ENCODE data around the gene TRPM2. TPM values are rescaled to one million over a fixed set of nuclear protein-coding genes. Genes with fewer than 3 reads are reported as not detected.
A peak's percentile ranks its signal among the peaks of the same experiment; 100 is the strongest.

The TRPM2 gene
- total and polyA plus RNA-seq, 12 donors: 1.5 to 28.3 (median 11.3) TPM

DNA sequence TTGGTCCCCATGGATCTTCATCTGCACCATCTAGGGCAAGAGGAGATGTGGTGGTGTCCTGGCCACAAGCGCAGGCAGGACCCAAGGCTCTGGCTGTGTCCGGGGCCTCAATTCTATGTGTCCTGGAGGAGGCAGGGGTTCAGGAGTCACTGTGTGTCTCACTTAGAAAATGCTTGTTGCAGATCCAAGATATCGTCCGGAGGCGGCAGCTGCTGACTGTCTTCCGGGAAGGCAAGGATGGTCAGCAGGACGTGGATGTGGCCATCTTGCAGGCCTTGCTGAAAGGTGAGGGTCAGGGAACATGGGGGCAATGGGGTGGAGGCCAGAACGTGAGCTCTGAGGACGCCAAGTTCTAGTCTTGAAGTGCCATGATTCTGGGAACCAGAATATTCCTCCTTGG lies 29.1 kb downstream of the TRPM2 start:
- no peaks in the 10 kb centered on the region for H3K36me3 ChIP-seq (replicated peaks in 1 of 2)
- whole genome bisulfite sequencing, 4 donors: 86 to 91% (median 91%) methylated on average over 6 to 9 of the region's 9 CpGs
- no peak overlapping the region for H3K27ac ChIP-seq
- no peaks in the 10 kb centered on the region for H3K27me3 ChIP-seq
- TF ChIP-seq, protein P1, sequence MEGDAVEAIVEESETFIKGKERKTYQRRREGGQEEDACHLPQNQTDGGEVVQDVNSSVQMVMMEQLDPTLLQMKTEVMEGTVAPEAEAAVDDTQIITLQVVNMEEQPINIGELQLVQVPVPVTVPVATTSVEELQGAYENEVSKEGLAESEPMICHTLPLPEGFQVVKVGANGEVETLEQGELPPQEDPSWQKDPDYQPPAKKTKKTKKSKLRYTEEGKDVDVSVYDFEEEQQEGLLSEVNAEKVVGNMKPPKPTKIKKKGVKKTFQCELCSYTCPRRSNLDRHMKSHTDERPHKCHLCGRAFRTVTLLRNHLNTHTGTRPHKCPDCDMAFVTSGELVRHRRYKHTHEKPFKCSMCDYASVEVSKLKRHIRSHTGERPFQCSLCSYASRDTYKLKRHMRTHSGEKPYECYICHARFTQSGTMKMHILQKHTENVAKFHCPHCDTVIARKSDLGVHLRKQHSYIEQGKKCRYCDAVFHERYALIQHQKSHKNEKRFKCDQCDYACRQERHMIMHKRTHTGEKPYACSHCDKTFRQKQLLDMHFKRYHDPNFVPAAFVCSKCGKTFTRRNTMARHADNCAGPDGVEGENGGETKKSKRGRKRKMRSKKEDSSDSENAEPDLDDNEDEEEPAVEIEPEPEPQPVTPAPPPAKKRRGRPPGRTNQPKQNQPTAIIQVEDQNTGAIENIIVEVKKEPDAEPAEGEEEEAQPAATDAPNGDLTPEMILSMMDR (IDR thresholded peaks at IDR 0.05): no peak
- no peak for TF ChIP-seq POLR2A (IDR thresholded peaks at IDR 0.05)
- intact Hi-C loops (cut with DNase I): no loop called here
- H3K4me3 ChIP-seq: no peak overlapping the region
- no peaks in the 10 kb centered on the region for H3K4me1 ChIP-seq (replicated peaks in 1 of 2)
- peaks cover 0 to 14% (median 0%) of the 10 kb centered on the region in 3 donors for H3K9me3 ChIP-seq (replicated peaks in 1 of 3)
- peak in 2 of 7 donors; percentile 6 to 7 for DNase-seq

DNA sequence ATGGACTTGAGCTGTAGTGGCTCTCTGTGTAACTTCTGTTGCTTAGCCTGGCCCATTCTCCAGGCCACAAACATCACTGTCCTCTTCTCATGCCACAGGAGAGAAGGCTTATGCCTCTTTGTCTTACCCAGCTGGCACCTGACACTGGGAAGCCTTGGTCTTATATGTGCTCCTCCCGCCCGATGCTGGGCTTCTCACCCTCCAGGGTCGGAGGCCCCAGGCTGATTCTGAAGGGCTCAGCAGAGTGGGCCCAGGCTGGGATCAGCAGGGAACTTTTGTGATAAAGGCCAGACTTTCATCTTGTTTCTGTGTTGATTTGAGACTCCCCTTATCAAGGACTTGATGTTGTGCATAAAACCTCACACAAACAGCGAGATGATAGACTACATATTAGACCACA lies 29.8 kb downstream of the TRPM2 start:
- H3K27me3 ChIP-seq: no peaks in the 10 kb centered on the region
- H3K4me3 ChIP-seq: no peak overlapping the region
- TF ChIP-seq, protein P1 (IDR thresholded peaks at IDR 0.05): no peak
- no peak for TF ChIP-seq POLR2A (IDR thresholded peaks at IDR 0.05)
- DNase-seq: peak in 1 of 7 donors; percentile 3
- WGBS, 4 donors: 84 to 92% (median 85%) methylated on average over 3 to 4 of the region's 4 CpGs
- H3K27ac ChIP-seq: no peak overlapping the region
- no peaks in the 10 kb centered on the region for H3K36me3 ChIP-seq (replicated peaks in 1 of 2)
- intact Hi-C loops (cut with DNase I): no loop called here
- peaks cover 0 to 14% (median 0%) of the 10 kb centered on the region in 3 donors for H3K9me3 ChIP-seq (replicated peaks in 1 of 3)
- H3K4me1 ChIP-seq (replicated peaks in 1 of 2): no peaks in the 10 kb centered on the region

DNA sequence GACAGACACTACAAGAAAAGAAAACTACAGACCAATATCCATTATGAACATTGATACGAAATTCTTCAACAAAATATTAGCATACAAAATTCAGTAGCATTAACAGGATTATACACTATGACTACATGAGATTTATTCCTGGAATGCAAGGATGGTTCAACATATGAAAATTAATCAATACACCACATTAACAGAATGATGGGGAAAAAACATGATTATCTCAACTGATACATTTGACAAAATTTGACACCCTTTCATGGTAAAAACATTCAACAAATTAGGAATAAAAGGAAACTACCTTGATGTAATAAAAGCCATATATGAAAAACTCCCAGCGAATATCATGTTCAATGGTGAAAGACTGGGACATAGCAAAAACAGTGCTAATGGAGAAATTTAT lies 31.5 kb downstream of the TRPM2 start:
- H3K27ac ChIP-seq: no peak overlapping the region
- H3K27me3 ChIP-seq: no peaks in the 10 kb centered on the region
- H3K4me1 ChIP-seq (replicated peaks in 1 of 2): no peaks in the 10 kb centered on the region
- no peaks in the 10 kb centered on the region for H3K36me3 ChIP-seq (replicated peaks in 1 of 2)
- peaks cover 0 to 14% (median 0%) of the 10 kb centered on the region in 3 donors for H3K9me3 ChIP-seq (replicated peaks in 1 of 3)
- intact Hi-C loops (cut with DNase I): no loop called here
- no peak for TF ChIP-seq POLR2A (IDR thresholded peaks at IDR 0.05)
- TF ChIP-seq, protein P1 (IDR thresholded peaks at IDR 0.05): no peak
- 67 to 82% (median 72%) methylated on average over 2 of the region's 2 CpGs for WGBS, 4 donors
- DNase-seq: no peak
- H3K4me3 ChIP-seq: no peak overlapping the region

DNA sequence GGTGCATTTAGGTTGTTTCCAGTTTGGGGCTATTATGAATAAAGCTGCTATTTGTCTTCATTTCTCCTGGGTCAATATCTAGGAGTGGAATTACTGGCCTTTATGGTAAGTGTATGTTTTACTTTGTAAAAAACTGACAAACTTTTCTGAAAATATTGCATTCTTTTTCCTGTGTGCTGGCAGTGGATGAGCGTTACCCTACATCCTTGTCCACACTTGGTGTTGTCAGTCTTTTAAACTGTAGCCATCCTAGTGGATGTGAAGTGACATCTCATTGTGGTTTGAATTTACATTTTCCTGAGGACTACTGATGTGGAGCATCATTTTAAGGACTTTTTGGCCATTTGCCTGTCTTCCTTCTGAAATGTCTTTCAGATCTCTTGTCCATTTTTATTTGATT lies 35.9 kb downstream of the TRPM2 start:
- Histone ChIP-seq H3K27ac (no peak overlapping the region), H3K4me1 (replicated peaks in 1 of 2) (no peaks in the 10 kb centered on the region), H3K27me3 (no peaks in the 10 kb centered on the region), H3K4me3 (no peak overlapping the region), H3K36me3 (replicated peaks in 1 of 2) (no peaks in the 10 kb centered on the region), H3K9me3 (replicated peaks in 1 of 3) (peaks cover 0 to 11% (median 0%) of the 10 kb centered on the region in 3 donors)
- no peak for TF ChIP-seq POLR2A (IDR thresholded peaks at IDR 0.05)
- TF ChIP-seq, protein P1 (IDR thresholded peaks at IDR 0.05): no peak
- 85 to 97% (median 88%) methylated on average over 1 of the region's 1 CpG for WGBS, 4 donors
- intact Hi-C loops (cut with DNase I): no loop called here
- no peak for DNase-seq
